GM21825 (cell line): ENCODE measurements around the gene ATP11C.

Experiments
- ATAC-seq: cut with Tn5 transposase; IDR thresholded peaks from one replicate; pipeline ENCODE4 v1.9.1; 2021; ENCODE audit warnings: mild to moderate bottlenecking, moderate library complexity; ENCODE audit not compliant: unreplicated experiment

ATP11C gene

DNA sequence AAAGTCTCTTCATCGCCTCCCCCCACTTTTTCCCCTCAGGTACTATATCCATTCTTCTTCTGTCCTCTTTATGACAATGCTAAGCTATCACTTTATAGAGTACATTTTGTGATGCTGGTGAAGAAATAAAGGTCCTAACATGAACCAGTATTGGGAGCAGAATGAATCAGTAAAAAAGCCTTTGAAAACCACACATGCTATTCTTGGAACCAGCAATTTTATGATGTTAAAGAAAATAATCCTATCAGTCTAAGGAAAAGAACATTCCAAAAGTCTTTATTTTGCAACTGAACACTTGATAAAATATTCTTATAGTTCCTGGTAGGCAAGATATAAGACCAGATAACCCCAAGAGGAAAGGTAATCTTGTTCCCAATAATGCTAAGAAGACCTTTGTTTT, 117.1 kb downstream of the ATP11C start:
- no peak for ATAC-seq

DNA sequence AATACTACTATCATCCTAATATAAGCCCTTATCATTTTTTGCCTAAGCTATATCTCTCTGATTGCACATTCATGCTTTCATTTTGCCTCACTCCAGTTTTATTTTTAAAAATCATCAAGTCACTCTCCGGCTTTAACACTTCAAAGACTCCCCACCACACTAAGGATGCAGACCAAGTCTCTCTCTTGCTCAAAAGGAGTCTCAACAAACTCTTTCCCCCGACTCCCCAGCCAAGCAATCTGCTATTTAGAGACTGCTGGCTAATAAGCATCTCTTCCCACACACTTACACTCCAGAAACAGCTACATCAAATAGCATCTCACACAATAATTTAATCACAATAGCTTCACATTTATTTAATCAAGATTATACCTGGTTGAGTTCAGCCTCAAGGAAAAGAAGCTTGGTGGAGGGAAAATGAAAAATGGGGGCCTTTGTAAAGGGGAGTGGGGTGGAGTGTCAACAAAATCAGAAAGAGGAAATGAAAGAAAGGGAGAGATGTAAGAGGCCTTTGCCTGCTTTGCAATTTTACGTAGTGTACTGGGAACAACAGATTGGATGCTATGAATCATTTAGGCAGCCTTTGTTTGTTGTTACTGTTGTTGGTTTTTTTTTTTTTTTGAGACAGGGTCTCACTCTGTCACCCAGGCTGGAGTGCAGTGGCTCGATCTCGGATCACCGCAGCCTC, 120.8 kb downstream of the ATP11C start:
- no peak for ATAC-seq

DNA sequence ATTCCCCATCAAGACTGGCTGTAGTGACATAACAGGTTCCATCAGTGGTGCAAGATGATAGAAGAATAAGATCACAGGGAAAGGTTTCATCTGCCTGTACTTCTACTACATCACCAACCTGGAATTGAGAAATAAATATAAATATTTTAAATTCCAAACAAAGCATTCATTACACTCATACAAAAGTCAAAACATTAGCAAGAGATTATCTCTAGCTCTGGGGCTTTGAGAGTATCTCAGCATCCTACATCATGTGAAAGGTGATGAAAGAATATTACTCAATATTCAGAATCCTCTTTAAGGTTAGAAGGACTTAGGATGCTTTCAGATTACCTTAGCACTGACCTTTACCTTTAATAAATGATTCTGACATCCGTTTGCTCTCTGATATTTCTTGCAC, 128.4 kb downstream of the ATP11C start:
- ATAC-seq: no peak

DNA sequence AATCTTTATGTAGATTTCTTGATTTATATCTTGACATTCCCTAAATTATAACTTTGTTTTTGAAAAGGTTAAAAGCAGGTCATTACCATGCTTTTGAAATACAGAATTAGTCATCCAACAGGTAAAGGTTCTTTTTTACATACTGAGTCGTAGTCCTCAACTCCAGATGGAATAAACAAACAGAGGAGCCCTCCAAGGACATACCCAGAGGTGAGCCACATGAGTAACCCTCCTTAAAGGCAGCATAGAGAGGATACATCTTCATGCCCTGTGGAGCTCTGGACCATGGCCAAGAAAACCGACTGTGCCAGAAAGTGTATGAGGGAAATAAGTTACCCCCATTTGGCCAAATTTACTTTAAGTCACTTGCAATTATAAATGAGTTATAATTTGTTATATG, 129.6 kb downstream of the ATP11C start:
- no peak for ATAC-seq

DNA sequence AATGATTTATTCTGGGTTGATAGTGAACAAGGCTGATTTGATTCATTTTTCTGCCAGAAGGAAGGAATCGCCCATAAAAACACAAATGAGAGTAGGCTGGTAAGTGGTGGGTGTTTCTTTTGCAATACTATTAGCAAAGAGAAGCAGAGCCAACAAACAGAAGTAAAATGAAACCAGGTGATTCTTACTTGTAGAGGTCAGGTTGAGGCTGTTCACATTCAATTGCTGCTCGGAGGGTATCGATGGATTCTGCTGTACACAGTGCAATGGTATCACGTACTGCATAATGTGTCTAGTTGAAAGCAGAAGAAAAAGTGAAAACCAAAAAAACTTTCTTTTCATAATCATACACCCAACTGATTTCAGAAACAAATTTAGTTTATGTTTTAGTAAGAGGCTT, 130.8 kb downstream of the ATP11C start:
- ATAC-seq: no peak

DNA sequence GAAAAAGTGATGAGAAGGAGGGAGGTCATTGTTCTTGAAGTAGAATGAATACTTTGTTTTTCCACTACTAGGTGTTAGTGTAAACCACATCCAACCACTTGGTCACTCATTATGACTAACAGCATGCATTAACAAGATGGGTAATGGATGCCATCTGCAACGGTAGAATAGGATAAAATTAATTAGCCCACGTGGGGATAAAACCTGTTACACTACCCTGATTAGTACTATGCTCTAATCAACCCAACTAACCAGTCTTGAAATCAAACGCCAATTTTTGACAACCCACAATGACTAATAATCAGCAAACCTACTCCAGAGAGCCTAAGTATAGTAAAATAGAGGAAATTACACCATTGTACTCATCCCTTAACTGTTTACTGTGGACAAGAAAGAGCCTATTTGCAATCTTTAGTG, 131.4 kb downstream of the ATP11C start:
- ATAC-seq: no peak

DNA sequence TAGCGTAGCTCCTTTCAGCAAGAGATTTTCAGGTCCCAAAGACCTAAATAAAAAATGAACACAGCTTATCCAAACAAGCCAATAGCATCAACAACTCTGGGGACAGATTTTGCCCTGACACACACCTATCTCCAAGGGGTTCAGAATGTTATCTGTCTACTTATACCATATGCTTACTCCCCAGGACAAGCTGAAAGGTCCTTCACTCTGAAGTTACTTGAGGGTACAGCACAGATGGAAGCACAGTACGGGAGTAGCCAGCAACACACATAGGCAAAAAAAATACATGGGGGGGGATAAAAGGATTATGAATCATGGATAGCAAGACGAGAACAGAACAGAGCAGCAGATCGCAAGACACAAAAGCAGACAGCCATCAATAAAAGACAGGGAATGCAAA, 134.2 kb downstream of the ATP11C start:
- no peak for ATAC-seq

DNA sequence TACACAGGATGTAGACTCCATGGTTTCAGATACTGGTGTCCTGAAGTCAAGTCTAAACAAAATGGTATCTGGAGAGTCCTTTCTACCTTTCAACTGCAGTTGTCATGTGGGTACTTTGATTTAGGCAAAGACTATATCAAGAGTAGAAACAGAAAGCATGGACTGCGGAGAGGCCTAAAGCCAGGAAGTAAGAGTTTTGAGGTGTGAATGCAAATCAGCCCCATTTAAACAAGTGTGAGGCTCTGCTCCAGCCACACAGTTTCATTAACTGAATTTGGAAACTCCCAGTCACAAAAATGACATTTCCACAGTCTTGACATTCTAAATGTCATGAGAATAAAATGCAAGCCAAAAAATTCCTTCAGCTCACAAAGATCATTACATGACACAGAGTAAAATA, 137.7 kb downstream of the ATP11C start:
- ATAC-seq: peak; percentile 99

DNA sequence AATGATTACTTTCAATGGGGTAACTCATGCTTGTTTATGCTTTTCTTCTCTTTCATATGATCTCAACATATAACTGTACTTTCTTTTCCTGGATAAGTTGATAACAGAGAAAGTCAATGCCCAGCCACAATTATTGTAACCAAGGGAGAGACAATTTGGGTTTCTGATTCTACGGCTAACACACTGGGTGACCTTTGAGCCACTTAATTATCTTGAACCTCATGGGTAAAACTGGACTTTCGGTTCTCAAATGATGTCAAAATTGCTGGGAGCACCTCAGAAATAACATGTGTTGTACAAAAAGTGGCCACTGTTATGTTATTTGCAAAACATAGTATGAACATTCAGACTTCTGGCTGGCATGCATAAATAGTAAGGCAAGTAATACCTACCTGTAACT, 145.3 kb downstream of the ATP11C start:
- ATAC-seq: no peak

DNA sequence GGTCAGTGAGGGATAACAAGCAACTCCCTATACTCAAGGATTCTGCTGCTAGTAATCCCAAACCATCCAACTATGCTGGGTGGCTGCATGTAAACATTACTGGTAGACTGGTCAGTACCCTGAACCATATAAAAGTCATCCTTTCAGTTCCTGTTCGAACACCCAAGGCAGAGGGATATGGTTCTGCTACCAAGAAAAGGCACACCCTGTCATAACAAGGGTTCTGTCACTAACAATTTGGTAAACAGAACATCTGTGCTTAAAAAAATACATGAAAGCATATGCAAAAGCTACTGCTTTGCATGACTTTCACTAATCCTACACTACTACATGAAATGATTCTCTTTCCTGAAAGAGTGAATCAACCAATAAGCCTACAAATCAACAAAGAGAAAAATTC, 148.0 kb downstream of the ATP11C start:
- ATAC-seq: peak; percentile 85

DNA sequence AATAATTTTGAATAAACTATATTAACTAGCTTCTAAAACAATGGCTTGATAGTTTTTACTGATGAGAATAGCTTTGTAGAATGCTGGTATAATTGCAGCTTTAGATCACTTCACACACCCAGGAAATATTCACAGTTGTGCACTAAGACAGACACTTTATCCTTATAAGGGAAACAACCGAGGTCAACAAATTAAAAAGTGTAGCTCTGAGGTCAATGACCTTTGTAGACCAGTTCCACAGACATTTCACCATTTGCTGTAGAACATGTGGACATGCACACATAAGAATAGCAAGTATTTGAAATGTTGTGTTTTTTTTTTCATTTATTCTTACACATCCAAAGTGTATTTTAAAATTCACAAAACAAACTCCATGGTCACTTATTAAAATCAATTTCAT, 148.9 kb downstream of the ATP11C start:
- ATAC-seq: no peak

DNA sequence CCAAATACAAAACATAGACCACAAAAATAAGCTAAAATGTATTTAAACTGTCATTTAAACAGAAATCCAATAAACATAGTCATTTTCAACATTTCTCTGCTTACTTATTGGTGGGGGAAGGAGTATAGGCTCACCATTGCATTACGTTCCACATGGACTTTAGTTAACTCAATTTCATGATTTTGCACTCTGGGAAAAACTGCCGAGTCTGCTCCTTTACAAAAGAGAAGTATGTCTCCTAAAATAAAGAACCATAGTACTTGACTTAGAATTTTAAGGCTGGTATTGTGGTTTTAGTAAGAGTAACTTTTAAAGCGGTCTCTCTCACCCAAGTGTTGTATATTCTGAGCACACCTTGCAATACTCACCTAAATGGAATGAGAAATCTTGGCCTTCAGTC, 149.8 kb downstream of the ATP11C start:
- ATAC-seq: no peak

DNA sequence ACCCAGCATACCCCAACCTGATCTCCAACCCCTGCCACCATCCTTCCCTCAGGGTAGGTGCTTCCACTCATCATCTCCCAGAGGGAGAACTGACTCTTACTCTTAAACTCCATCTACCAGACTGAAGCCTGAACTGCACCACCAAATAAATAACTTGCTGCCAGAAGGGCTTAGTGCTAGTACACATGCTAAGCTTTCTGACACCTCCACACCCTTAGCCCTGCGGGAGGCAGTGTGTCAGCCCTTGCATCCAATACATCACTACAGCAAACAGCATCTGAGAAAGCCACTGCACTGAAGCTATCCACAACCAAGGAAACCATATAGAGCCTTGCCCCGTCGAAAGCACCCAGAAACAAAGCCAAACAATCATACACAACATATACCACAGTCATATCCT, 156.3 kb downstream of the ATP11C start:
- no peak for ATAC-seq

DNA sequence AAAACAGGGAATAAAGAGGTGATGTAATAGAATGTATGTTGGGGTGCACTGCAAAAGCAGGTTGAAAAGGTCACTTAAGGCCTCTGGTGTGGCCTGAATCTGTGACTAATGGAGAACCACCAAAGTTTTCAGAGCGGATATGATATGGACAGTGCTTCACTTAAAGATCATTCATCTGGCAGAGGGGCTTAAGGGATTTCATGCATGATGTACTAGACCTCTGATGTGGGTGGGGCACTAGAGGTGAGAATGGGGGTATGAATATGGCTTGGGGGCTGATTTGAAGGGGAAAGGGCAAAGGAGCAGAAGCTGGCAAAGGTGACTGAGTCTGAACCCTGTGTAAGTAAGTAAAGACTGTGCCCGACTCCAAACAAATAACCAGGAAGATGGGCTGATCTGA, 162.5 kb downstream of the ATP11C start:
- no peak for ATAC-seq

DNA sequence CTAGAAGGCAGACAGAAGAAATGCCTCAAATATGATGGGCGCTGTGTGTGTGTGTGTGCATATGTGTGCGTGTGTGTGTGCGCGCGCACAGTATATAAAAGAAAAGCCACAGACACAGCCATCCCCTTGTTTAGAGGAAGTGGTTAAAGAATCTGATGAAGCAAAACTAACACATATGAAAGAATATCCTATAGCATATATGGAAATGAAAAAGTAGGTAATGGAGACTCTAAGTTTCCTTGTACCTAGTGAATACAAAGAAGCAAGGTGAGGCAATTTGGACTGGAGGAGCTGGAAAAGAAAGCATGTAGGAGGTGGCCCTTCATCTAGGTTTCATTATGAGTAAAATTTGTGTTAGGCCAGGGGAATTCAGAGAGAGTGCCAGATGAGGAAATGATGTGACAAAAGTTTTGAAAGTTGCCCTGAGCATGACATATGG, 166.3 kb downstream of the ATP11C start:
- peak; percentile 76 for ATAC-seq

DNA sequence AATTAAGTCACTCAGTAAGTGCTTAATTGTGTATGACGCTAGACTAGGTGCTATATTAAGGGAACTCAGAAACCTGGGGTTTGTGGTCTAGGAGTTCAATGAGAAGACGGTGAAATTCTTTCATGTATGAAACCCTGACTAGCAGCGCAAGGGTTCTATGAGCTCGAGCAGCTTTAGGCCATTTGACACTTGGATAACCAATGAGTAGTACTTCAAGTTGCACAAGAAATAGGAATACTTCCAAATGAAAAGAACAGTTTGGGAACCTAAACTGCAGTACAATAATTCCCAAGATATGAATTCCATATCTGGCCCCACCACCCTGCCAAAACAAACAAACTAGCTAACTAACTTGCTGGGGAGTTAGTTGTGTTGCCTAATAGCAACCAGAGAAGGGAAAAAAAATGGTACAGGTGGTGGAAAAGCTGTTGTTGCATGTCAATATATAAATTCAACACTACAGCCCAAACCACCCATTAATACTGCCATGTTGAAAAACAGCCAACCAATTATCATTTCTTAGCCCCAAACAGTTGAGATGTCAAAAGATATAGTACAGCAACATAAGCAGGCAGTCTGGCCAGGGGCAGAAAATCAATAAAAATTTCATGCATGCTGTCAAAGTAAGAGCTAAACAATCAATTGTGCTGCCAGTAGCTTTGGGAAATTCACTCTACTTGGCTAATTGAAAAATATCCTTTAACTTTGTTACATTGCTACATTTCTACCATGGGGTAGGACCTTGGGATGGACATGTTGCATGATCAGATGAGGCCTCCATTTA, 170.3 kb downstream of the ATP11C start:
- no peak for ATAC-seq

DNA sequence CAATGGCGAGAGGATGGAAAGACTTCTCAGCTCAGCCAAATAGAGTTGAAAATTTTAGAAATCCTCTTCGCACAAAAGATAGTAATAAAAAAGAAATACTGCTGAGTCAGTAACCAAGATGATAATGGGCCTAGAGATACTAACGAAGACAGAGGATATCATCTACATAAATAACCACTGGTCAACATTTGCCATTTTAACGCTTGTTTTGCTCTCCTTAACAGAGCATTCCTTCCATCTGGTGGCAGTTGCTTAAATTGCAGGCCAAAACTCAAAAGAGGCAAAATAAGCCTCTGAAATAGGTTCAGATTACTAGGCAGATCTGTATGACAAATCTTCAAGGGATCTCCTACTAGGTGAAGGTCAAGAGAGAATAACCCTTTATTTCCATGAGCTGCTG, 173.2 kb downstream of the ATP11C start:
- ATAC-seq: no peak

DNA sequence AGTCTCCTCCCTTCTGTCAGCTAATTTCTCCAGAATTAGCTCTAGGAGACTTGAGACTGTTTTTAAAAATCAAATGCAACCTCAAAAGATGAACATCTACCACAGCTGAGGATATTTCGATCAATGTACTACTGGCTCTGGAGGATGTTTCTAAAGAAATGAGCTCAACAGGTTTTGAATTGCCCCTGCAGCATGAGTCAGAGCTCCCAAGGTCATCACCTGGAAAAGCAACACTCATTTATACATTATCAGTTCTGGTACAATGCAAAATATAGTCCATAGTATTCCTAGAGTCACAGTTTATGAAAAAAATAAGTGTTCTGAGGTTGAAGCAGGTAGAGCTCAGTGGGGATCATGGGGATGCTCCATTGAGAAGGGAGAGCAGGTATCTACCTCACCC, 174.0 kb downstream of the ATP11C start:
- ATAC-seq: no peak

DNA sequence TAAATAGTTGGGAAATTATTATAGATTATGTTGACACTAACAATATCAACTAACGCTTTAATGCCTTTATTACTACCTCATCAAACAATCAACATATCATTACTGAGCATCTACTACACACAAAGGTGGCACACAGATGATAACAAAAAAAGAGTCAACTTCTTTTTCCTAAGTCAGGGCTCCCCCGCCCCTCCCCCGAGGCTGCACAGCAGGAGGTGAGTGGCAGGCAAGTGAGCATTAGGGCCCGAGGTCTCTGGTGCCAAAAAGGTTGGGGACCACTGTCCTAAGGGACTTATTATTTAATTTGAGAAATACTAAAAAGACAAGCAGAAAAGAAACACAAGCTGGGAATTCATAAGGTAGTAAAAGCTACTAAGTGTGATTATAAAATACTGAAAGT, 174.6 kb downstream of the ATP11C start:
- ATAC-seq: no peak

DNA sequence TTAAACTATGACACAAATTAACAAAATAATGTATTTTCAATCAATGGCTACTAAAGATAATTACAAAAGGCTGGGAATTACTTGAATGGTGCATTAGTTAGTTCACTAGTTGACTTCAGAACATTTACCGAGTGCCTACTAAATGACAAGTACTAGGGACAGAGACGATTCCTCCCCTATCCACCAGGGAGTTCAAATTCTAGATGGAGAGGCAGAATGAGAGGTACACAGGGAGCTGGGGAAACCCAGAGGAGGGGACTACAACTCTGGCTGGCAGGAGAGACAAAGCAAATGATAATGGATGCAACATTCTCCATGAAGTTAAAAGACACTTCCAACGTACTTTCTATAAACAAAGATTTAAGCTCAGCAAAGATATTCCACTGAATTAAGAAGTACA, 181.8 kb downstream of the ATP11C start:
- no peak for ATAC-seq

DNA sequence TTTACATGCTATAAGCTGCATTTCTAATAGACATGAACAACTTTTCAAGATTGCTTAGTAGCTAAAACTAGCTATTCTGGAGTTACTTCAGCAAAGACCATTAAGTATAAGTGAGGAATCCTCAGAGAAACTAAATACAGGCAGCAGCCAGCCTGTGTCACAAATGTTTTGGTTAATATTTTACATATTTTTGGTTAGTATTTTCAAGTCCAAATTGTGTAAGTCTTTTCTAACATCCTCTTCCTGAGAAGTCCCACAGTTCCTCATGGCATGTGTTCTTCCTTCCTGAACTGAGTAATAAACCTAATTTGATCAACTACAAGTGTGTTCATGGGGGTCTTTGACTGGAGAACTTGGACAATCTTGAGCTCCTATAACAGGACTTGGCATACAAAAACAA, 182.5 kb downstream of the ATP11C start:
- ATAC-seq: no peak

DNA sequence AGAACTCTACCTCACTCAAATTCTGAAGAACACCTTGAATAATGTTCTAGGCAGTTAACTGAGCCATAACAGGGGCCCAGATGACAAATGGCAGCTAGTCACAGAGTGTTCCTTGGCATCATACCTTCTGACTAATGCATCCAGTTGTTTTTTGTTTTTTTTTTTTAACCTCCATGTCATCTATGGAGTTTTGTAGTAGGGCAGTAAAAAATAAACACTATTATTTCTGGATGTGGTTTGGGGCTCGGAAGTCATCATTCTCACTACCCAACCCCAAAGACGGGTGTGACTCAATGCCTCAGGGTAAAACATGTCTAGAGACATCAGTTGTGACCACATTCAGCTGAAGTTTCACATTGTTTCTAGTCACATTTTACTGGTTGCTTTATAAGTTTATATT, 193.7 kb downstream of the ATP11C start:
- peak; percentile 84 for ATAC-seq

DNA sequence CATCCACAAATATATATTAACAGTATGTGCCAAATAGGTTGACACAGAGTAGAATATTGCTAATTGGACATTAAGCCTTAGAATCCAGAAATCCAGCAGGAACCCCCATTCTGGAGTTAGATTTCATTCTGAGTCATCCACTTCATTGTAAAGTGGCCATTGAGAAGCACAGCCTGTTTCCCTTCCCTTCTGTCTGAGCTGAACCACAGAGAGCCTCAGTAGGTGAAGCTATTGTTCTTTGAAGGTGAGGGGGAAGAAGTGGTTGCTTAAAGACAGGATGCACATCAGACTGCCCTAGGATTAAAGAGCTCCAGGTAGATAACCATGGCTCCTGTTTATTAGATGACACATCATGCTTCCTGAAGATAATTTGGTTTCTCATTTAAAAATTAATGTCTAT, 194.3 kb downstream of the ATP11C start:
- no peak for ATAC-seq
